GM19452 (cell line): ENCODE data around the gene SLC38A3.

Experiments used
- ATAC-seq: cut with Tn5 transposase; IDR thresholded peaks from one replicate; pipeline ENCODE4 v1.9.1; 2021; ENCODE audit not compliant: unreplicated experiment

The SLC38A3 gene

DNA sequence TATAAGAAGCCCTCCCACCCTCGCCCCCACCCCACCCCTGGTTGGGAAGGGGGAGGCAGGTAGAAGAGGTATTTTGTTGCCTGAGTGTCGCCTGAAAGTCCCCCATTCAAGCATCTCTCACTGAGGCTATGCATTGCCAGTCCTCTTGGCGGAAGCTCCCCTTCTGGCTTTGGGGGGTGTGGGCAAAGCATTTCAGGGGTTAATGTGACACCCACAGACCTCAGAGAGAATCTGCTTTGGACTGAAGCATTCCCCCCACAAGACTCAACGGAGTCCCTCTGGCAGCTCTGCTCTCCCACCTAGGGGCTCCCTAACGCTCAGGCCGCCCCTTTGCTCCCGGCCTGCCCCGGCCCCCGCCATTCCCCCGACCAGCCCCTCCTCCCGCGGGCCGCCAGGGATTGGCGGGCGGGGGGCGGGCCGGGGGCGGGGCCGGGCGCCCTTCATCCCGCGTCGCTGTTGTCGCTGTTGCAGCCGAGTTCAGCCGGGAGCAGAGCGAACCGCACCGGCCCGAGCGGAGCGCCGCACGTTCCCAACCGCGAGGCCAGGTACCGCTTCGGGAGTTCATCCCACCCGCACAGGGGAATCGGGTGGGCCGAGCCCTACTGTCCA, at the start of gene SLC38A3:
Gene SLC38A3, plus strand, starts transcription at position 468 of the 609 bp plus-strand sequence. CDS start 8,929 bp downstream, outside the sequence.
- ATAC-seq: no peak

DNA sequence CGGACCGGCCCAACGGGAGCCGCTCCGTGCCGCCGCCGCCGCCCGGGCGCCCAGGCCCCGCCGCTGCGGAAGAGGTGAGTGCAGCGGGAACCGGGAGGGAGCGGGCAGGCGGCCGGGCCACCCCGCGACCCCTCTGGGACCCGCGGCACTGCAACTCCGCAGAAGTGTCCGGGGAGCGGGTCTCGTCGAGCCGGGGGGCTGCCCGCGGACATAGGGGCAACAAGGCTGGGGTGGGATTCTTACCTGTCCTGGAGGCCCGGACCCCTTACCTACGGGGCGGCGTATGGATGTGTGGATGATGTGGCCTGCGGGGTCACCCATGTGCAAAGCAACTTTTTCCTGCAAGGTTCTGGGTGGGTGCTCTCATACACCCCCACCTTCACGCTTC, 49.6 kb upstream of the SLC38A3 start:
- ATAC-seq: no peak

DNA sequence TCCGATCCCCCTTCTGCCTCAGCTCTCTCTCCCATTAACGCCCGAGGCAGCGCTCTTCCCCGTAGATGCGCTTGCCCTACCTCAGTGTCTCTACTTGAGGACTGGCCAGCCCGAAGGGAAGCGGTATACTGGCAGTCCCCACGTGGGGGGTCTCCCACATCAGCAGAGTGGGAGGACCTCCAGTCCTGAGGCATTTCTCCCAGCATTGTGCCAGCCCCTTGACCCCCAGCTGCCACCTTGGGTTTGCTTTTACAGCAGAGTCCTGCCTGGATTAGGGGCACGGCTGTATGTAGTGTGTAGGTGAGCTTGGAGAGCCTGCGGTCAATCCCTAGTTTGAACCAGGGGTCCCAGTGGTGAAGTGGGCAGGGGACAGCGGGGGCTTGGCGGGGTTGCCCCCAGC, 49.2 kb upstream of the SLC38A3 start:
- no peak for ATAC-seq

DNA sequence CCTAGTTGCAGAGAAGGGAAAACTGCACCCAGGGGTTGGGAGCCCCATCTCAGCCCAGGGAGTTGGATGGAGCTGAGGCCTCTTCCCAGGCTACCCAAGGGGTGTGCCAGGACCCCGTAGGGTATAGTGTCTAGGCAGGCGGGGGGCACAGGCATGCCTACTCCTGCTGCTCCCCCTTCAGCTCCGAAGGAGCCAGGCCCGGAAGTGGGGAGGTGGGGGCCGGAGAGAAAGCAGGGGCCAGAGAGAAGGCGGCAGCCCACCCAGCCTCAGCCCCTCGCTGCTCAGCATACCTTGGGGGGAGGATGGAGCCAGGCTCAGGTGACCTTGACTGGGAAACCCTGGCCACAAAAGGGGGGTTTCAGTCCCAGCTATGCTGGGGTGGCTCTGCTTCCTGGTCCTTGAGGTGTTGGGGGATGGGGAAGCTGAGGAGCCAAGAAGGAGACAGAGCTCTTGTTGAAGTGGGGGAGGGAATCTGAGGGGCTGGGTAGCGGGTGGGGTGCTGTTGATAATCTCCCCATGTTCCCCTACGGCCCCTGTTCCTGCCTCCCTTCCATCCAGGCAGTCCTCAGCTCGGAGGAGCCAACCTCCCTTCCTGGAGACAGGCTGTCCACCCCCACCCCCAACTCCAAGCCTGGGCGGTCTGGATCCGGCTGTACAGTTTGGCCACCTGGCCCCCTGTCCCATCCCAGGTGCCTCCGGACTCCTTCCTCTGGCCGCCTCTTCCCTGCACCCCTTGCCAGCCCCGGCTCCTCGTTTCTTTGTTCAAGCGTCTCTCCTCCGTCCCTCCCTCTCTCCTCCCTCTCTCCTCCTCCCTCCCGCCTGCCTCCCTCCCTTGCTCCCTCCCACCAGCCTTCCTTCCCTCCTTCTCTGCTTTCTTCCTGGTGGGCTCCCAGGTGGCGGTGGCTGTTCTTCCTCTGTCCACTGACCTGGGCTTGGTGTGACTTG, 48.2 kb upstream of the SLC38A3 start:
- ATAC-seq: no peak

DNA sequence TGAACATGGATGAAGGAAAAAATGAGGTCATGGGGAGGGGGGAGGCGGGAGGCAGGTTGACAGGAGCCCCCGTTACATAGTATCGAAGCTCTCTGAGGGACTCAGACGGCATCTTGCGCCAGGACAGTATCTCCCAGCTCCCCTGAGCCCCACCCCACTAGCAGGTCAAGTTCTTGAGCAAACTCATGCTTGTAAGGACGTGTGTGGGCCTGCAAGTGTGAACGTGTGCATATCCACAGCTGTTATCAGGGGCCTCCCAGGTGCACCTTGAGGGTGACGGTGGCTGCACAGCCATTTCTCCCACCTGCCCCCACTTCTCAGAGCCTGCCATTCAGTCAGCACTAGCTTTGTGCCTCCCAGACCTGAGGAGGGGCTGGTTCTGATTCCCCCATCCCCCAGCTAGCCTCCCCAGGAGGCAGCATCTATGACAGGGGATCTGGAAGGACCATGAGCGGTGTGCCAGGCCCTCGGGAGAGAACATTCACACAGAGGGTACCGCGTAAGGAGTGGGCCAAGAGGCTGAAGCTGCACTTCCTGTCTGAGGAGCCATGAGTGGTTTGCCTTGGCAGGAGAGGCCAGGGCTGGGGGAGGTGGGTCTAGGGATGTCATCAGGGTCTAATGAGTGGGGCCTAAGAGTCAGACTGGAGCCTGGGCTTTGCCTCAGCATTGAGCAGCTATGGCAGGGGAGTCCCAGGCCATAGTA, 47.1 kb upstream of the SLC38A3 start:
- ATAC-seq: no peak

DNA sequence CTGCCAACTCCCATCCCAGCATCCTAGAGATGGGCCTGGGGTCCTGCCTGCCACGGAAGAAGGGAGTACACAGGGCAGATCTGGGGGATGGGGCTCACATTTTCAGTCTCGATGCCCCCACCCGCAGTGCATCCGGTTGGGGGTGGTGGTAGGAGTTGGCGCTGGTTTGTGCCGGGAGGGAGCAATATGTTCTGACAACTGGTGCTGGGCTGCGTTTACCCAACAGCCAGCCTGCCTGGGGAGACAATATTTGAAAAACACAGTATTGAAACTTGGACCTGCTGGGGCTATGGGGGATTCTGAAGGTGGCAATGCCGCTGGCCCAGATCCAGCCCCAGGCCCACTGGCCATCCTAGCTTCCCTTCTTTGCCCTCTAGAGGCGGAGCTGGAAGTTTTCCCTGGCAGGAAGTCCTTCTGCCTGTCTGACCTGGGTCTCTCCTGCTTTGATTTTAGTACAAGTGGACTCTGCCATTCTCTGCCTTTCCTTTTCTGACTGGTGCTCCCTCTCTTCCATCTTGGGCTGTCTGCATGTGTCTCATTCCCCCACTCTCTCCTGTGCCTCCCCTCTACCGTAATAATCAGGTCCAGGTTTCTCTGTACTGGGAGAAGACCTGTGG, 46.4 kb upstream of the SLC38A3 start:
- no peak for ATAC-seq

DNA sequence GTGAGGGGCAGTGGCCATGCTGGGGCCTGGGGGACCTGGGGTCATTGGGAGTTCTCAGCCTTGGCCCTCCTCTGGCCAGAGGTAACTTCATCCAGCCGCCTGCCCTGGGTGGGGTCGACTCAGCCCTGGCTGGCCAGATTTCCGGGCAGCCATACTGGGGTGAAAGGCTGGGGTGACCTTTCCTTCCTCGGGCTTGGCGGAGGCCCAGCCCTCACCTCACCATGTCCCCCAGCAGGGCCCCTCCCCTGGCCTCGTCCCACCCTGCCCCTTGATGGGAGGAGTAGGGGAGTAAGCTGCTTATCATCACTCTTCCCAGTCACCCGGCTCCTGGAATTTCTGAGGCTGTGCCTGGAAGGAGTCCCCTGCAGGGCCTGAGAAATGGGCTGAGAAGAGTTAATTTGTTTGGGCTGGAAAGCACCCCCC, 44.5 kb upstream of the SLC38A3 start:
- no peak for ATAC-seq

DNA sequence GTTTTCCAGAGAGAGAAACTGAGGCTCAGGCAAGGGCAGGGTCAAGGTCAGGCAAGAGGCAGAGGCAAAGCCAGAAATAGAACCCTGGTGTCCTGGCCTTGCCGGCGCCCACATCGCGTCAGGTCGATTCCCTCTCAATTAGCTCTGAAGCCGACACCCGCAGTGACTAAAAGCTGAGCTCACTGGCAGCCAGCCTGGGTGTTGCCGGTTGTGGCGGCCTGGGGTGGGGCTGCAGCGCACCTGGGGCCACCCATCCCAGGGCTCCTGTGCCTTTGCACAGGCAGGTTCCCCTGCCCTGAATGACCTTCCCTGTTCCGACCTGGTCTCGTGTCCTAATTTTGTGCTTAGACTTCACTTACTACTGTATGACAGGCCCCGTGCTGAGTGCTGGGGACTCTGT, 43.8 kb upstream of the SLC38A3 start:
- no peak for ATAC-seq

DNA sequence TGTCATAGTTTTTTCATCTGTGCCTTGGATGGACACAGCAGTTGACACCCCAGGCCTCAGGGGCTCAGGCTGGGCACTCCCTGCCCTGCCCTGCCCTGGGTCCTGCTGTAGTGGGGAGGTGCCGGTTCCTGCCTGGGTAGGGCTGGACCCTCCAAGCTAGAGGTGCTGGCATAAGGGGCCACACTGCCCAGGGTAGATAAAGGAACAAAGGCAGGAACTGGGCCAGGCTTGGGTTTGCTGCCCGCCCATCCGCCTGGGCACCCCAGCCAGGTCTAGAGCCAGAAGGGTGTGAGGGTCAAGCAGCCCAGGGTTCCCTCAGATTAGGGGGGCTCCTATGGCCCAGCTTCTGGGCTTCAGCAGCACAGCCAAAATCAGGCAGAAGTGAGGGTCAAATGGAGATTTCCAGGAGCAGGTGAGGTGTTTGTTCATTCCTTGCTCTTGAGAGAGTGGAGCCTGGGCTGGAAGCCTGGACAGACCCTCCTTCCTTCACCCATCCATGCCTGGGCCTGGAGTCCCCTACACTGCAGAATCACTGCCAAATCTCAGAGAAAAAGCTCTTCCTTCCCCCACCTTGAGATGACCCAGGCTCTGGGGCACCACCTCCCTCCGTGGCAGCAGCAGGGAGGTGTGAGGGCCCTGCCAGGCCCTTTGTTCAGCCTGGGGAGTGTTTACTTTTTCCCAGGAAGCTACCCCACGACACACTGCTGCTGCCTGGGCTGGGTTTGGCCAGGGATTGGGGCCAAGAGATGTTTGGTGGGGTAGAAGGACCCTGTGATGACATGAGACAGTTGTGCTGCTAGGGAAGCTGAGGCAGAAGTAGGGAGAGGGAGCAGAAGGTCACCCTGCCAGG, 42.8 kb upstream of the SLC38A3 start:
- ATAC-seq: no peak

- ATAC-seq: no peak
Measured at GRCh38 chr3:50163572-50164455, 41.3 kb upstream of the SLC38A3 start.

DNA sequence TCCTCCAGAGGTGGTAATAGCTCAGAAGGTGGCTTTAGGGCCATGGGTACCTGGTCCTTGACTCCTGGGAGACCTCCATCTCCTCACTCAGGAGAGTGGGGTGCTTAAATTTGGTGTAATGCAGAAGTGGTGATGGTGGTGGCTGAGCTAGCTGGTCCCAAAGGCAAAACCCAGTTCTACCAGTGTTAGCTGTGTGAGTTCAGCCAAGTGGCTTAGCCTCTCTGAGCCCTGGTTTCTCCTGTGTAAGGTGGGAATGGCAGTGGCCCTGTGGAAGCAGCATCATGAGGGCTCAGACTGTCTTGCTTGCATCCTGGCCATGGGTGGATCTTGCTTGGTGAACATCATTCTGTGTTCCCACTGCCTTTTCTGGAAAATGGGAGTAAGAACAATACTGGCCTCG, 40.6 kb upstream of the SLC38A3 start:
- no peak for ATAC-seq

- no peak for ATAC-seq
Measured at GRCh38 chr3:50164984-50165909, 39.8 kb upstream of the SLC38A3 start.

- no peak for ATAC-seq
Measured at GRCh38 chr3:50165910-50166538, 39.0 kb upstream of the SLC38A3 start.

DNA sequence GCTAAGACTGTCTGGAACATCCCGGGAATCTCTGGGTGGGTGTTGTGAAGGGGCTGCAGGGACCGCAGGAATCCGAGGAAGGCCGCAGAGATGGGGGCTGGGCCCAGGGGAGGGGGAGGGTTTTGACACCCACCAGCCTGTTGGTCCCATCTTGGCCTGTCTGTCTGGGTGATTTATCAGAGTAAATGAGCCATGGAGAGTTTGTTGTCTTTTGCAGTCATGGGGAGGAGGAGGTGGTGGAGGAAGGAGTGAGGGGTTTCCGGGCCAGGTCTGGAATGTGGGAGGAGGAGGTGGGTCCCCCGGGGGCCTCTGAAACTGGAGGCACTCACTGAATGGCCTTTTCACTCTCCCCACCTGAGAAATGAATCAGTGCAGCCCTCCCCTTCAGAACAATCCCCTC, 38.5 kb upstream of the SLC38A3 start:
- ATAC-seq: no peak

GRCh38 chr3:50167069-50167840, 37.8 kb upstream of the SLC38A3 start:
- ATAC-seq: no peak

DNA sequence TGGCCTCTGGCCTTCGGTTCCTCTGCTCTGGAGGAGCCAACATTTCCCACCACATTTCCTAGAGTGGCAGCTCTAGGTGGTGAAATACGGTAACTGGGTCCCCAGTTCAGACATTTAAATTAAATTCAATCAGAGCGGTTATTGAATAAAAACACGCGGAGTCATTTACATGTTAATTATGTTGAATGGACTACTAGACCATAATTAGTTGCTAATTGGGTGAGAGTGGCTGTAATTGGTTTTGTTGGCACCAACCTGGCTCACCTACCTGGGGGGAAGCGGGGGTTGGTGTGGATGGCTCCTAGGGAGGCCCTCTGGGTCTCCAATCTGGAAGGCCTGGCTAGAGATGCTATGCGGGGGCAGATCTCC, 37.2 kb upstream of the SLC38A3 start:
- no peak for ATAC-seq

GRCh38 chr3:50168388-50168787, 36.7 kb upstream of the SLC38A3 start:
- no peak for ATAC-seq
